HK-2 (cell line): Measurements from ENCODE around the gene HES7.

ENCODE experiments used
- DNase-seq: peaks from one replicate; pipeline ENCODE4 v3.0.0-alpha.2; 2018; ENCODE audit not compliant: unreplicated experiment

HES7 gene

DNA sequence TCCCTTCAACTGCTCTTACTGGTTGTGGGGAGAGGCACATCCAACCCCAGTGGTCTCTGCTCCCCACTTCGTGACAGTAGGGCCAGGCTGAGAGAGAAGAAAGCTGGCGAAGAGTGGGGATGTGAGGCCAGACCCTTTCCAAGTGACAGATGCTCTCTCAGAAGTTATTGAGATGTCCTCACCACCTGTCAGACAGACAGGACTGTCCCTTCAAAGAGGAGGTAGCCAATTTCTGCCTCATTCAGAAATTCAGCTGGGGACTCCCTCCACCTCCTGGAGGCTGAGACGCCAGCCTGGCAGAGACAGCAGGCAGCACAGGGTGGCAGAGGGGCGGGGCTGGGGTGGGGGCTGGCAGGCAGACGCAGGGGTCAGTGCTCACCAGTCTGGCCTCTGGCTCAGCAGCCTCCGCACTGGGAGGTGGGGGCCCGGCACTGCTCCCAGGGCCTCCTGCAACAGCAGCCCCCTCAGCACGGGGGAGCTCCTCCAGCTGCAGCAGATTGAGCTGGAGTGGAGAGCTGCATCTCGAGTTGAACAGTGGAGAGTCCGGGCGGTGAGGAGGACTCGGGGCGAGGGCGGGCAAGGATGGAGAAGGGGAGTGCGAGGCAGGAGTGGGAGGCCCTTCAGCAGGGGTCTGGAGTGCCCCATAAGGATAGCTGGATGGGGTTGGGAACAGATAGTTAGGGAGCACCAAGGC is 19.1 kb upstream of the HES7 start:
- no peak for DNase-seq

DNA sequence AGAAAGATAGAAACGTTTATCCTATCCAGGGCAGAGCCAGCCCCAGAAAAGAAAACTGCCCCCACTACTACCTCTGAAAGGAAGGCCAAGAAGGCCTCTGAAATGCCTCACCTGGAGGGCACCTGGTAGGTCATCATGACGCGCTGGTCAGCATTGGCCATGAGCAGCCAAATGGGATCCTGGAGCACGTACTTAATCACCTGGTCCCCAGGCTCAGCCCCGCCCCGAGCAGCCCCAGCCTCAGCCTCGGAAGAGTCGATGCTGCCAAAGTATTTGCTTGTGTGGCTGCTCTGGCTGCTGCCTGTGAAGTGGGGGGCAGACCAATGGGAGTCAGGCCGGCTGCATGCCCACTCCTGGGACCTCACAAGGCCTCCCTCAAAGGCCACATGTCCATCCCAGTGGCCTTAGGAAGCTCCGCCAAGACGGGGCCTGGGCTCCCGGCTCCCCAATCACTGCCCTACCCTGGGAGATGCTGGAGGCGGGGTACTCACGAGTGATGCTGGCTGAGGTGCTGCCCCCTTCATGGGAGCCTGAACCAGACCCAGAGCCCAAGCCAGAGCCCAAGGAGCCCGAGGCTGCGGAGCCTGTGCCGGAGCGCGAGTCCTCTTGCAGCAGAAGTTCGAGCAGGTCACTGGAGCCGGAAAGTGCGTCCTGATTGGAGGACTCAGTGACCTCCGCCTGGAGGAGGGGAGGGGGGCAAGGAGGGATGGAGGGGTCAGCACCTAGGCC is 18.4 kb upstream of the HES7 start:
- DNase-seq = no peak

GRCh38 chr17:8141741-8142140 is 17.8 kb upstream of the HES7 start:
- no peak for DNase-seq

DNA sequence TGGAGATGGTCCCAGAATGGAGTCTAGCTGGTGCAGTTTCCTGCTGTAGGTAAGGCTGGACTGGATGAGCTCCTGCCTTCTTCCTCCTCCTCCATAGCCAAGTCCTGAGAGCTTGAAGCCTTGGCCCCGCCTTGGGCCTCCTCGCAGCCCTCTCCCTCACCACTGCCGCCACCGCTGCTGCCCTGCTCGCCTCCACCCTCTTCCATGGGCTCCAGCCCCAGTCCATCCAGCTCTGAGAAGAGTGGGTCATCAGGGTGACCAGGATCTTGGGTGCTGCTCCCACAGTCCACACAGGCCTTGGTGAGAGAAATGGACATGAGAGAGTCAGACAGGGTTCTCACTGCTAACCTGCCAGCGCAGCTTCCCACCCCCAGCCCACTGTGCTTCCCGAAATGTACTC is 17.1 kb upstream of the HES7 start:
- DNase-seq = no peak

GRCh38 chr17:8140065-8141029 is 16.4 kb upstream of the HES7 start:
- DNase-seq = no peak

DNA sequence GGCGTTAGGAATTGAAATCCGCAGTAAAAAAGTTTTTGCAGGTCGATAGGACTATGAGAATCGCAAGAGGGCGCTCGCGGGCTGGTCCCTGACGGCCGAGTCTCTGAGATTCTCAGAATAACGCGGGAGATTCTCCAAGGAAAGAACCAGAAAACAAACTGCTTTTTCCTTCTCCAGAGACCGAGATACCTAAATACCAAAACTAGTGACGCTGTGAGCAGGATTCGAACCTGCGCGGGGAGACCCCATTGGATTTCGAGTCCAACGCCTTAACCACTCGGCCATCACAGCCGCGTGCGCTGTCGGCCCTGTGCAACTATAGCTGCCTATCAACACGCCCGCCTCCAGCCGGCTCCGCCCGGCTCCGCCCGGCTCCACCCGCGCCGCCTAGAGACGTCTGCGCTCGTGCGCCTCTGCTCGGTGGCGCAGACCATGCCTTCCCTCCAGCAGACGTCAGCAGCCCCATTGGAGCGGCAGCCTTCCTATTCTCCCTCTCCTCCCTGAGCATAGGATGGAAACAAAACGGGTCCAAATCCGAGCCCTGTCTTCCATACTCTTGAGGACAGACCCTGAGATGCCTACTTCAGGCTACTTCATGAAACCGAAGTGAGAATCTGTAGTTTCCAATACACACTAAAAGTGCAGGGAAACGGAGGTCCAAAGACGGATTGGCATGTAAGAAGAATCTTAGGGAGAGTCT is 14.9 kb upstream of the HES7 start:
- peak; percentile 100 for DNase-seq

DNA sequence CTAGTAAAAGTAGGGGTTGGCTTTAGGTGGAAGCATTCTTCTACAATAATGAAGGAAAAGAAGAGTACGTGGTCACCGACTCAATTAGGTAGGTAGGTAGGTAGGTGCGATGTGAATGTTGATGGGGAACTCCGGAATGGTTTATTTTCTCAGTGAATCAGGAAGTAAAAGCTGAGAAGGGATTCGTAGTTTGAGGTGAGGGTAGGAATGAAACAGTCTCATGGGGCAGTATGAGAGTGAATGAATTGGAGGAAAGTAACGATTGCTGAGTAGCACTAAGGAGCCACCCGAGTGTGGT is 14.4 kb upstream of the HES7 start:
- no peak for DNase-seq

- DNase-seq = peak; percentile 20
These were observed 13.9 kb upstream of the HES7 start for GRCh38 chr17:8137645-8138373.

DNA sequence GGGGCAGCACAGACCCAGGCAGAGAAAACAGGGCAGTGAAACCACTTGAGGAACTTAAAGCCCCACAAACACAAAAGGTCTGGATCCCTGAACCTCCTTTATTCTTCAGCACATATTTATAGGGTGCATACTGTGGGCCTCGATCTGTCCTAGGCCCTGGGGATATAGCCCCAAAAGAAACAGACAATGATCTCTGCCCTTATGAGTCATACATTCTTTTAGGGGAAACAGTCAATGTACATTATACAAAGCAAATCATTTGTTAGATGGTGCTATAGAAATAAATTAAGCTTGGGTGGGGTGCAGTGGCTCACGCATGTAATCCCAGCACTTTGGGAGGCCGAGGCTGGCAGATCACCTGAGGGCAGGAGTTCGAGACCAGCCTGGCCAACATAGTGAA is 10.0 kb upstream of the HES7 start:
- DNase-seq = no peak

DNA sequence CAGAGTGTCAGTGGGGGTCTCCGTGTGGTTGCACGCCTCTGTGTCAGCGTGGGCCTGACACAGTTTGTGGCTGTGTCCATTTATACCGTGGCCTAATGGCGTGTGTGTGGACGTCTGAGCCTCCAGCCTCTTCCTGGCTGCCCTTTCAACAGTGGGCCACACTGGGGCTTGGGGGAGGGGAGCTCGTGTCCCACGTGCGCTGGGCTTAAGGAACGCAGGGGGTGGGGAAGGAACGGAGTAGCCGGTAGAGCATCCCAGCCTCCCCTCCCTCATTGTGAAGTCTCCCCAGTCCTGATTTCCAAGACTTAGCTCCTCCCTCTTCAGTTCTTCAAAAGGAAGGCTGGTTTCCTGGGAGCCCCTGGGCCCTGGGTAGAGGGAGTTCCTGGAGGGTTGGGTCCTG is 9.5 kb upstream of the HES7 start:
- no peak for DNase-seq

DNA sequence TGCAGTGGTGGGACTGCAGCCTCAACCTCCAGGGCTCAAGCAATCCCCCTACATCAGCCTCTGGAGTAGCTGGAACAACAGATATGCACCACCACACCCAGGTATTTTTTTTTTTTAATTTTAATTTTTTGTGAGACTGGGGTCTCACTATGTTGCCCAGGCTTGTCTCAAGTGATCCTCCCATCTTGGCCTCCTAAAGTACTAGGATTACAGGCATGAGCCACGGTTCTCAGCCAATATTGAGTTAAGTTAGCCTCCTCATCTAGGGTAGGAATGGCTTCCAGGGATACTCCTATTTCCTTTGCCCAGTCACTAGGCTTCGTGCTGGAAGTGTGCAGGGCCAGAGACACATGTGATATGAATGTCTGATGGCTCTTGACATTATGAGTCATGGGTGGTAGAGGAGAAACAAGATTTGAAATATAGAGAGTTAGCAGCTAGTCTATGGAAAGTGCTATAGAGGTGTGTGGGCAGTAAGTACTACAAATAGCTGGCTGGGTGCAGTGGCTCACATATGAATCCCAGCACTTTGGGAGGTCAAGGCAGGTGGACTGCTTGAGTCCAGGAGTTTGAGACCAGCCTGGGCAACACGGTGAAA is 8.0 kb upstream of the HES7 start:
- DNase-seq = peak; percentile 32

GRCh38 chr17:8128125-8128784 is 4.3 kb upstream of the HES7 start:
- no peak for DNase-seq

- peak; percentile 54 for DNase-seq
These were observed 2.7 kb upstream of the HES7 start for GRCh38 chr17:8126491-8127066.

DNA sequence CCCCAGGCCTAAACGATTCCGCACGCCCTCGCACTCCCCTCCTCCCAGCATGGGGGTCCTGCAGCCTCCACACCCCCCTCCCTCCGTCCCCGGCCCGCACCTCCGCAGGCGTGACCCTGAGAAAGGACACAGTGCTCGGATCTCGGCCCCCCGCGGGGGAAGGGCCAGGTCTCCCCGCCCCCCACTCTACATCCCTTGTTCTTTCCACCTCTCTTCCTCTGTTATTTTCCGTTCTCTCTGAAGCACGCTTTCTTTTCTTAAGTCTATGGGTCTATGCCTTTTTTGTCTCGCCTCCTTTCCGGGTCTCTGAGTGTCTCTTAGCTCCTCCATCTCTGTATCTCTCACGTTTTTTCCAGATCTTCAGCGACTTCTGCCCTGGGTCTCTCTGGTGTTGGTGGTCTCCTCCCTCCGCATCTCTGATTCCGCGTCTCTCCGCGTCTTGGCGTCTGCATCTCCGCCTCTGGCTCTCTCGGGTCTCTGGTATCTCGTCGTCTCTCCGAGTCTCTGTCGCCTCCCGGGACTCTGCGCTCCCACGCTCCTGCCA is 2.1 kb upstream of the HES7 start:
- DNase-seq = peak; percentile 50

GRCh38 chr17:8125154-8125946 is 1.4 kb upstream of the HES7 start:
- DNase-seq = peak; percentile 94

DNA sequence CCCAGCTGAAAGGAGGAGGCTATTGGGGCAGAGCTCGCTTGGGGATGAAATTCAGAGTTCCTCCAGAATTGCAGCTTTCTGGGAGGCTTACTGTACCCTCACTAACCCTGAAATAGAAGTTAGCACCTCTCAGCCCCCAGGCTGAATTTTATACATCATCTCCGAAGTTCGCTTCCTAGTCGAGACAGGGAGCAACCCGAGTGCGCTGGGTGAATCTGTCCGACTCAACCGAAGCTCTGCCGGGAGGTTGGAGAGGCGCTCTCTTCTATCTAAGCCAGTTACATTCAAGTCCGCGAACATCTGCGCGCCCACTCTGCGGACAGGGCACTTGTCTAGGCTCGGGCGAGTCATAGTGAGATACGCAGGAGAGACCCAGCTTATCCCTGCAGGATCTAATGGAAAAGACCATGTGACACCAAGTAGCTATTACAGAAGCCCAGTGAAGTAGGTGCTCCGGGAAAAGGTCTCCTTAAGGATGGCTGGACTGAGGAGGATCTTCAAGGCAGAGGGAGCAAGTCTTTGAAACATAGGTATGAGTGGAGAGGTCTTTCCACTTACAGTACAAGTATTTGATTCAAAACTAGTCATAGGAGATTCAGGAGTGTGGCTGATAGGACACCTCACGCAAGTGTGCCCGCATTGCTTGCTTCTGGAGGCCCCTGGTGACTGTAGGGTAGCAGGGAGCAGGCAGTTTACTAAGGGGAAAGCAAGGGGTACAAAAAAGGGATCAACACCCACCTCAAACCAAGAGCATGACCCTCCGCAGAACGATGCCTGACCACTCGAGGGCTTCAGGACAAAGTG is 646 bp upstream of the HES7 start:
- peak; percentile 32 for DNase-seq

DNA sequence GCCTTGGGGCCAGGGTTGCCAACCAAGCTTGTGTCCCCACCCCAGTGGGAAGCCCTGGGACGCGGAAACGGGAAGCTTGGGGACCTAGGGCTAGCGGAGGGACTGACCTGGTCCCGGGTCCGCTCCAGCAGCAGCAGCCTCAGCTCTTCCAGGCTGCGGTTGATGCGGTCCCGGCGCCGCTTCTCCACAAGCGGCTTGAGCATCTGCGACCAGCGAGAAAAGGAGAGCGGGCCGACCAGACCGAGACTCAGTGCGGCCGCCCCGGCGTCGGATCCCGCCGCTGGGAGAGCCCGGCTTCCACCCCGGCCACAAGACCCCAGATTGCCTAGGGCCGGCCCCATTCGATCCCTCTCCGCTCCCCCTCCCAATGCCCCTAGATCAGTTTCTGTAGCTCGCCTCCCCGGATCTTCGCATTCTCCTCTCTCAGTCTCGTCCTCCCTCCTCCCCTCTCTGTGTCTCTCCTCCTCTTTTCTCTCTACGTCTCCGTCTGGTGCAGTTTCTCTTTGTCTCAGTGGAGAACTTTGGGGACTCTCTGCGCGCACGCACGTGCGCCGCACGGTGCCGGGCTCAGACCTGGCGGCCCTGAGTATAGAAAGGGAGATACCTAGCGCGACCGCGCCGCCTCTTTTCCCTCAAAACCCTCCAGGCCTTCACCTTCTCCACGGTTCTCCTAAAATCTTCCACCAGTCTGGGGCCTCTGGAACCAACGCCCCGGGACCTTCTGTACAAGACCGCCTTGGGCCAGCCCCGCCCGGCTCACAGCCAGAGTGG is 797 bp downstream of the HES7 start:
- DNase-seq = peak; percentile 22
